H54 (cell line): Measurements from ENCODE around the gene KLK15.

Experiments used
- DNase-seq: peaks from one replicate; pipeline ENCODE4 v3.0.0; 2011; ENCODE audit warnings: low spot score, mixed read lengths; ENCODE audit not compliant: insufficient read length
- FAIRE-seq: peaks from 3 replicates; lab custom pipeline; 2011; peaks lifted over from hg19 to GRCh38; lab: Jason Lieb, UNC
- POLR2A ChIP-seq: IDR thresholded peaks from 2 replicates; pipeline ENCODE4 v1.6.1; 2011; ENCODE audit warnings: low read depth, mild to moderate bottlenecking, low read length

The KLK15 gene

DNA sequence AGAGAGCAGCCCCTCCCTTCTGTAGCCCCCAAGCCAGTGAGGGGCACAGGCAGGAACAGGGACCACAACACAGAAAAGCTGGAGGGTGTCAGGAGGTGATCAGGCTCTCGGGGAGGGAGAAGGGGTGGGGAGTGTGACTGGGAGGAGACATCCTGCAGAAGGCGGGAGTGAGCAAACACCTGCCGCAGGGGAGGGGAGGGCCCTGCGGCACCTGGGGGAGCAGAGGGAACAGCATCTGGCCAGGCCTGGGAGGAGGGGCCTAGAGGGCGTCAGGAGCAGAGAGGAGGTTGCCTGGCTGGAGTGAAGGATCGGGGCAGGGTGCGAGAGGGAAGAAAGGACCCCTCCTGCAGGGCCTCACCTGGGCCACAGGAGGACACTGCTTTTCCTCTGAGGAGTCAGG lies 25.5 kb upstream of the KLK15 start:
- TF ChIP-seq POLR2A = no peak
- DNase-seq (no peak), FAIRE-seq (no peak)

DNA sequence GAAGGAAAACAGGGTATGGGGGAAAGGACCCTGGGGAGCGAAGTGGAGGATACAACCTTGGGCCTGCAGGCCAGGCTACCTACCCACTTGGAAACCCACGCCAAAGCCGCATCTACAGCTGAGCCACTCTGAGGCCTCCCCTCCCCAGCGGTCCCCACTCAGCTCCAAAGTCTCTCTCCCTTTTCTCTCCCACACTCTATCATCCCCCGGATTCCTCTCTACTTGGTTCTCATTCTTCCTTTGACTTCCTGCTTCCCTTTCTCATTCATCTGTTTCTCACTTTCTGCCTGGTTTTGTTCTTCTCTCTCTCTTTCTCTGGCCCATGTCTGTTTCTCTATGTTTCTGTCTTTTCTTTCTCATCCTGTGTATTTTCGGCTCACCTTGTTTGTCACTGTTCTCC lies 24.0 kb upstream of the KLK15 start:
- TF ChIP-seq POLR2A = no peak
- no peak for DNase-seq
- no peak for FAIRE-seq

DNA sequence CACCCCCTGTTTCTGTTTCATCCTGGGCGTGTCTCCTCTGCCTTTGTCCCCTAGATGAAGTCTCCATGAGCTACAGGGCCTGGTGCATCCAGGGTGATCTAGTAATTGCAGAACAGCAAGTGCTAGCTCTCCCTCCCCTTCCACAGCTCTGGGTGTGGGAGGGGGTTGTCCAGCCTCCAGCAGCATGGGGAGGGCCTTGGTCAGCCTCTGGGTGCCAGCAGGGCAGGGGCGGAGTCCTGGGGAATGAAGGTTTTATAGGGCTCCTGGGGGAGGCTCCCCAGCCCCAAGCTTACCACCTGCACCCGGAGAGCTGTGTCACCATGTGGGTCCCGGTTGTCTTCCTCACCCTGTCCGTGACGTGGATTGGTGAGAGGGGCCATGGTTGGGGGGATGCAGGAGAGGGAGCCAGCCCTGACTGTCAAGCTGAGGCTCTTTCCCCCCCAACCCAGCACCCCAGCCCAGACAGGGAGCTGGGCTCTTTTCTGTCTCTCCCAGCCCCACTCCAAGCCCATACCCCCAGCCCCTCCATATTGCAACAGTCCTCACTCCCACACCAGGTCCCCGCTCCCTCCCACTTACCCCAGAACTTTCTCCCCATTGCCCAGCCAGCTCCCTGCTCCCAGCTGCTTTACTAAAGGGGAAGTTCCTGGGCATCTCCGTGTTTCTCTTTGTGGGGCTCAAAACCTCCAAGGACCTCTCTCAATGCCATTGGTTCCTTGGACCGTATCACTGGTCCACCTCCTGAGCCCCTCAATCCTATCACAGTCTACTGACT lies 21.4 kb upstream of the KLK15 start, which contains the start of gene KLK3:
KLK3 (plus strand) TSS at position 280 of the 775 bp plus-strand sequence; CDS start at position 321, 41 bp downstream.
- DNase-seq (no peak), FAIRE-seq (no peak)
- TF ChIP-seq POLR2A = no peak

DNA sequence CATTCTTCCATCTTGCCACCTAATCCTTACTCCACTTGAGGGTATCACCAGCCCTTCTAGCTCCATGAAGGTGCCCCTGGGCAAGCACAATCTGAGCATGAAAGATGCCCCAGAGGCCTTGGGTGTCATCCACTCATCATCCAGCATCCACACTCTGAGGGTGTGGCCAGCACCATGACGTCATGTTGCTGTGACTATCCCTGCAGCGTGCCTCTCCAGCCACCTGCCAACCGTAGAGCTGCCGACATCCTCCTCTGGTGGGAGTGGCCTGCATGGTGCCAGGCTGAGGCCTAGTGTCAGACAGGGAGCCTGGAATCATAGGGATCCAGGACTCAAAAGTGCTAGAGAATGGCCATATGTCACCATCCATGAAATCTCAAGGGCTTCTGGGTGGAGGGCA lies 18.2 kb upstream of the KLK15 start:
- FAIRE-seq (no peak), DNase-seq (no peak)
- no peak for TF ChIP-seq POLR2A

DNA sequence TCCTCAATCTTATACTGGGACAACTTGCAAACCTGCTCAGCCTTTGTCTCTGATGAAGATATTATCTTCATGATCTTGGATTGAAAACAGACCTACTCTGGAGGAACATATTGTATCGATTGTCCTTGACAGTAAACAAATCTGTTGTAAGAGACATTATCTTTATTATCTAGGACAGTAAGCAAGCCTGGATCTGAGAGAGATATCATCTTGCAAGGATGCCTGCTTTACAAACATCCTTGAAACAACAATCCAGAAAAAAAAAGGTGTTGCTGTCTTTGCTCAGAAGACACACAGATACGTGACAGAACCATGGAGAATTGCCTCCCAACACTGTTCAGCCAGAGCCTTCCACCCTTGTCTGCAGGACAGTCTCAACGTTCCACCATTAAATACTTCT lies 17.4 kb upstream of the KLK15 start:
- TF ChIP-seq POLR2A = no peak
- DNase-seq (no peak), FAIRE-seq (no peak)

DNA sequence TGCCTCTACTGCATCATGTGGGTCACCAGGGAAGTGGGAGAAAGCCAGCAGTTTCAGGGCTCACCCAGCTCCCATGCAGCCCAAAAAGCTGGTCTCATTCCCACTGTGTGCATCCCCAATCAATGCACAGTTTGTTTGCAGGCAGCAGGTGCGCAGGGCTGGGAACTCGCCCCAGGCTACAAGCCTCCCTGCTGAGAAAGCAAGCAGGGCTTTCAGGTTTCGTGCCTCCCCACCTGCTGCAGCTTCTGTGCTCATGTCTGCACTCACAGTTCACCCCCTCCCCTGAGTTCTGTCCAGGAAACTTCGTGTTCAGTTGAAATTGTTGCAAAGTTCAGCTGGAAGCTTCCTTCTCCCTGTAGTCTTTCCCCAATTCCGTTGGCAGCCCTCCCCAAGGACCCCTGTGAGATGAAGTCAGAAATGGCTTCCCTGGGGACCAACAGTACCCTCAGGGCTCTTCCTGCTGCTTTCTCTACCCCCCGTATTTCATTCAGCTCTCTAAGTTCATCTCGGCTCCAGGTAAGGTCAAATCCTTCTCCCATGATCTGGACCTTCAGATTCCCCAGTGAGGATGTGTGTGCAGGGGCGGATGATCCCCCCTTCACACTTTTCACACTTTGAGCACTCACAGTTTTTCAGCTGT lies 11.0 kb upstream of the KLK15 start:
- no peak for DNase-seq
- FAIRE-seq = no peak
- TF ChIP-seq POLR2A = no peak

DNA sequence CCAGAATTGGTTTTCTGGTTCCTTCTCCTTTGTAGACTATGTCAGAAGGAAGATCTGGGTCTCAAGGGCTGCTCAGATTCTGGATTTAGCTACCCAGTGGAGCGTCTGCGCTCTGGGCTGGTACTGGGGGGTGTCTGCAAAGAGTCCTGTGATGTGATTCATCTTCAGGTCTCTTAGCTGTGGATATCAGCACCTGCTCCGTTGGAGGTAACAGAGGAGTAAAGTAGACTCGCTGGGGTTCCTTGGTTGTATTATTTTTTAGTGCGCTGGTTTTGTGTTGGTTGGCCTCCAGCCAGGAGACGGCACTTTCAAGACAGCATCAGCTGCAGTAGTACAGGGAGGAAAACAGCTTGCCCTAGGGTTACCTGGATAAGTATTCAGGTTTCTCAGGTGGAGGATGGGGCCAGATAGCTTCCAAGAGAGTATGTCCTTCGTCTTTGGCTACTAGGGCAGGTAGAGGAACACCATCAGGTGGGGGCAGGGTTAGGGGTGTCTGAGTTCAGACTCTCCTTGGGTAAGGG lies 10.4 kb upstream of the KLK15 start:
- no peak for FAIRE-seq
- DNase-seq = no peak
- no peak for TF ChIP-seq POLR2A

DNA sequence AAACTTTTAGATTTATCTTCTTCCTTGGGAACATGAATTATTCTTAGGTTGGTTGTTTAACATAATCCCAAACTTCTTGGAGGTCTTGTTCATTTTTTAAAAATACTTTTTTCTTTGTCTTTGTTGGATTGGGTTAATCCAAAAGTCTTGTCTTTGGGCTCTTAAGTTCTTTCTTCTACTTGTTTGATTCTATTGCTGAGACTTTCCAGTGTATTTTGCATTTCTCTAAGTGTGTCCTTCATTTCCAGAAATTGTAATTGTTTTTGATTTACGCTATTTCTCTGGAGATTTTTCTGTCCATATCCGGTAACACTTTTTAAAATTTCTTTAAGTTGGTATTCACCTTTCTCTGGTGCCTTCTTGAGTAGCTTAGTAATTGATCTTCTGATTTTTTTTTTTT lies 9.8 kb upstream of the KLK15 start:
- DNase-seq (no peak), FAIRE-seq (no peak)
- no peak for TF ChIP-seq POLR2A

DNA sequence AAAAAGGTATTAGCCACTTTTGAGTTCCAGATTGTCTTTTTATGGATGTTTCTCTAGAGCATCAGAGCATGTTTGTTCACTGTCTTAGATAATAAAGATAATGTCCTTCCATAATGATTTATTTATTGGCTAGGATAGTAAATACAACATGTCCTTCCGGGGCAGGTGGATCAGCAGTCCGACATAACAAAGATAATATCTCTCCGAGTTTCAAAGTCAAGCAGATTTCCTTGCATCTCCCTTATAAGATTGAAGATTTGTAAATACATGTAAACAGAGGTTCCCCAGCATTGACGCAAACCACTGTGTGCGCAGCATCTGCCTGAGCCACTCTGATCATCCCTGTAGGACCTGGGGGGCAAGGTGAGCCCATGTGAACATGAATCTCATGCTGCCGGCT lies 8.8 kb upstream of the KLK15 start:
- no peak for FAIRE-seq
- no peak for TF ChIP-seq POLR2A
- DNase-seq = no peak

DNA sequence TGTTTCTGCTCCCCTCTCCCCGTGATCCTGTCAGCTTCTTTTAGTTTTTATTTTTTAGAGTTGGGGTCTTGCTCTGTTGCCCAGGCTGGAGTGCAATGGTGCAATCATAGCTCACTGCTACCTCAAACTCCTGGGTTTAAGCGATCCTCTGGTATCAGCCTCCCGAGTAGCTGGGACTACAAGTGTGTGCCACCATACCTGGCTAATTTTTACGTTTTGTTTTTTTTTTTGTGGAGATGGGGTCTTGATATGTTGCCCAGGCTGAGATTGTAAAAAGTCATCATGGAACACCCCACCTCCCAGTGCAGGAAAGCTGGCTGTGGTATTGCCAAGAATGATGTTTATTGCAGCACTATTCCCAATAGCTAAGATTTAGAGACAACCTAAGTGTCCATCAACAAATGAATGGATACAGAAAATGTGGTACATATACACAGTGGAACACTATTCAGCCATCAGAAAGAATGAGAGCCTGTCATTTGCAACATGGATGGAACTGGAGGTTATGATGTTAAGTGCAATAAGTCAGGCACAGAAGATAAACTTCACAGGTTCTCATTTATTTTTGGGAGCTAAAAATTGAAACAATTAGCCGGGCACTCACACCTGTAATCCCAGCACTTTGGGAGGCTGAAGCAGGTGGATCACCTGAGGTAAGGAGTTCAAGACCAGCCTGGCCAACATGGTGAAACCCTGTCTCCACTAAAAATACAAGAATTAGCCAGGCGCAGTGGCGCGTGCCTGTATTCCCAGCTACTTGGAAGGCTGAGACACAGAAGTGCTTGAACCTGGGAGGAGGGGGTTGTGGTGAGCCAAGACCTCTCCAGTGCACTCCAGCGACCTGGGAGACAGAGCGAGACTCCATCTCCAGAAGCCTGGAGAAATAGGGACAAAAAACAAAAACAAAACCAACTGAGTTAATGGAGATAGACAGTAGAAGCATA lies 6.6 kb upstream of the KLK15 start:
- TF ChIP-seq POLR2A = no peak
- no peak for DNase-seq
- no peak for FAIRE-seq

DNA sequence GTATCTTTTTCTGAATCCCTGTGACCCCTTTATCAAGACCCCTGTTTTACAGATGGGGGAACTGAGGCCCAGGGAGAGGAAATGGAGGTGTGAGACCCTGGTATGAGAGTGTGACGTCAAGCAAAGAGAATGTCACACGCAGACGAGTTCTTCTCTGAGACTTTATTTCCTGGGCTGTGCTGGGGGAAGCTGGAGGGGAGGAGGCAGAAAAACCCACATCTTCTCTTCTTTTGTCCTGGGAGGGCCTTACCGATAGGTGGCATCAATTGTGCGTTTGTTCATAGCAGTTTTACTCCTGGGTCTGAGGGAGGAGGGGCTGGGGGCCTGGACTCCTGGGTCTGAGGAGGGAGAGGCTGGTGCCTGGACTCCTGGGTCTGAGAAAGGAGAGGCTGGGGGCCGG lies 4.9 kb upstream of the KLK15 start:
- TF ChIP-seq POLR2A = no peak
- DNase-seq (peak; percentile 58), FAIRE-seq (no peak)

DNA sequence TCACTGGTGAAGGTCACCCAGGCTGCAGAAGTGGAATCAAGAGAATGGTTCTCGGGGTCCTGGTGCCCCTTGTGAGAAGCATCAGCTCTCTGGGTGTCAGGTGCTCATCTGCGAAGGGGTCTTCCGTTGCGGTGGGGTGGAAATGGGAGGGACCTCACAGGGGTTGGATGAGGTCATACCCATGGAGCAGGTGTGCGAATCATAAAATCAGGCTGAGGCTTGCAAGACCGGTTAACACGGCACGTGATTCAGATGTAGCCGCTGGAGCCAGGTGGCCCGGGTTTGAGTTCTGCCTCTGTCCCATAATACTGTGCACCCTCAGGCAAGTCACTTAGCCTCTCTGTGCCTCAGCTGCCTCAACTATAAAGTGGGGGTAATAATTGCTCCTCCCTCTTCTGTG lies 3.9 kb upstream of the KLK15 start:
- FAIRE-seq = no peak
- no peak for TF ChIP-seq POLR2A

DNA sequence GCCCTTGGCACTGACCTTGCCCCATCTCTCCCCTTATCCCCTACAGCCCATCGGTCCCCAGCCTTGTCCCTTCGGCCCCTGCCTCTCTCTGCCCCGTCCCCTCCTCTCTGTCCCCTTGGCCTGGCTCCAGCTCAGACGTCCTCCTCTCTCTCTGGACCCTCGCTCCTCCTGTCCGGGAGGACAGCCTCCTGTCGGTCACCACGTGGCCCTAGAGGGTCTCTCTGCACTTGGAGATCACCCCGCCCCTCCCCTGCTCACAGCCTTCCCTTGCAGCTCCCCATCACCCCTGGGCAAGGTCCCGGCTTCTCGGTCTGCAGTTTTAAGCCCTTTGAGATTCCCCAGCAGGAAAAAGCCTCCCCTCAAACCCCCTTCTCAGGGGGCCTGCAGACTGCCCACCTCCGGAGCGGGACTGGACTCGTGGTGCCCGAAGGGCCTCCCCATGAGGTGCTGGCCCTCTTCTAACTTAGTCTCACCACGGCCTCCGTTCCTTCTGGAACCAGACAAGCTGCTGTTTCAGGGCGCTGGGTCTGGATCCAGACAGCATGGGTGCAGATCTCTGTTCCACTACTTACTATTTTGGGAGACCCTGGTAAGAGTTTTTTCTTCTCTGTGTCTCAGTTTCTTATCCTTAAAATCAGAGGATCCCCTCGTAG lies 3.3 kb upstream of the KLK15 start:
- DNase-seq (no peak), FAIRE-seq (no peak)
- no peak for TF ChIP-seq POLR2A

More for the DNA sequence above, 3.9 kb upstream of the KLK15 start:
- no peak for DNase-seq
